Fibroblast of lung (primary cell): Measurements from ENCODE around the gene SH3GL2. TPM values are rescaled to one million over a fixed set of nuclear protein-coding genes. Genes with fewer than 3 reads are reported as not detected.

ENCODE experiments used
- DNase-seq, 2 donors: peaks; one replicate each; pipeline versions ENCODE4 v3.0.0 to v3.0.0-alpha.2; 2010; ENCODE audit warnings: low read depth in 2 of 2
- H2AFZ ChIP-seq: 2 replicates; pipeline ENCODE4 v1.5.1; 2012; ENCODE audit warnings: low read length, control low read depth, inconsistent platforms
- H3K27ac ChIP-seq: 2 replicates; pipeline ENCODE4 v1.5.1; 2011; ENCODE audit warnings: low read length, control low read depth; ENCODE audit not compliant: insufficient read depth
- H3K27me3 ChIP-seq: 2 replicates; pipeline ENCODE4 v1.5.1; 2011; ENCODE audit warnings: mild to moderate bottlenecking, low read length; ENCODE audit not compliant: control insufficient read depth, insufficient read depth
- H3K36me3 ChIP-seq: 2 replicates; pipeline ENCODE4 v1.5.1; 2011; ENCODE audit warnings: low read length; ENCODE audit not compliant: control insufficient read depth, insufficient read depth
- H3K4me1 ChIP-seq: 2 replicates; pipeline ENCODE4 v1.5.1; 2011; ENCODE audit warnings: low read length; ENCODE audit not compliant: control insufficient read depth, insufficient read depth; ENCODE audit errors: extremely low read depth
- H3K4me2 ChIP-seq: 2 replicates; pipeline ENCODE4 v1.5.1; 2011; ENCODE audit warnings: low read length, control low read depth; ENCODE audit not compliant: insufficient read depth; ENCODE audit errors: extremely low read depth
- H3K4me3 ChIP-seq, 4 experiments: fragments of 200-600 bp in 1 of 4; sonication (generic) in 1 of 4; replicated peaks in 1 of 4; 2 replicates each; pipeline ENCODE4 v1.5.1; 2011 to 2016; ENCODE audit warnings: low read length in 4 of 4, low read depth in 3 of 4, mild to moderate bottlenecking in 3 of 4, control low read depth in 2 of 4, inconsistent platforms in 1 of 4, mixed read lengths in 1 of 4; ENCODE audit not compliant: insufficient read depth in 1 of 4; ENCODE audit errors: control extremely low read depth in 1 of 4
- H3K79me2 ChIP-seq: 2 replicates; pipeline ENCODE4 v1.5.1; 2012; ENCODE audit warnings: mild to moderate bottlenecking, low read length, inconsistent platforms; ENCODE audit not compliant: control insufficient read depth, insufficient read depth
- H3K9ac ChIP-seq: 2 replicates; pipeline ENCODE4 v1.5.1; 2011; ENCODE audit warnings: mild to moderate bottlenecking, low read length, control low read depth; ENCODE audit not compliant: insufficient read depth
- H3K9me3 ChIP-seq: 2 replicates; pipeline ENCODE4 v1.5.1; 2012; ENCODE audit warnings: low read depth, low read length; ENCODE audit not compliant: control insufficient read depth, insufficient read depth
- H4K20me1 ChIP-seq: 2 replicates; pipeline ENCODE4 v1.5.1; 2011; ENCODE audit warnings: low read length; ENCODE audit not compliant: control insufficient read depth, insufficient read depth; ENCODE audit errors: extremely low read depth
- EZH2 ChIP-seq: IDR thresholded peaks from 2 replicates; pipeline ENCODE4 v1.5.1; 2012; ENCODE audit warnings: low read length, control low read depth, mild to moderate bottlenecking; ENCODE audit errors: missing control alignments
- polyA plus RNA-seq, 2 donors: library from polyadenylated mRNA; depleted of rRNA in 1 of 2; stranded (reverse) in 1 of 2; unstranded in 1 of 2; fragments of >200 nt; gene quantifications; 2 replicates each; pipeline ENCODE4 v1.2.1, GENCODE V29; 2011 to 2012; ENCODE audit warnings: missing spikeins in 1 of 2
- total RNA-seq: library from RNA; depleted of rRNA; stranded (reverse); fragments of >200 nt; gene quantifications from 2 replicates; pipeline ENCODE4 v1.2.1, GENCODE V29; 2014
- TF ChIP-seq, protein P1 (sequence below), 2 donors: IDR thresholded peaks in 1 of 2; conservative IDR thresholded peaks in 1 of 2; 1 replicate in 1 of 2; 2 replicates in 1 of 2; pipeline ENCODE4 v1.5.1; 2011 to 2012; ENCODE audit warnings: low read length in 2 of 2, control low read depth in 1 of 2, inconsistent platforms in 1 of 2, low read depth in 1 of 2, mild to moderate bottlenecking in 1 of 2

SH3GL2 gene
- total and polyA plus RNA-seq, 2 donors (not counting 1 experiment from before 2014, with no cell fraction given), result 0.17 TPM; not detected in 1

DNA sequence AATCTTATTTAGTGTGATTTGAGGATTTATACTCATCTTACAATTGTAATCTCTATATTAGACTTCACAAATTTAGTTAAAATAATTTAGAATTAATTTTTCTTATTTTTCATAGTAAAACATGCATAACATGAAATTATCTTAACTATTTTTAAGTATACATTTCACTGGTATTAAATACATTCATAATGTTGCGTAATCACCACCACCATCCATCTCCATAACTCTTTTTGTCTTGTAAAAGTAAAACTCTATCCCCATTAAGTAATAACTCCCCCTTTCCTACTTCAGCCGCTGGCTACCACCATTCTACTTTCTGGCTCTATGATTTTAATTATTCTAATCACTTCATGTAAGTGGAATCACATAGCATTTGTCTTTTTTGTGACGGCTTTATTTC, 193.4 kb downstream of the SH3GL2 start:
- Histone ChIP-seq H3K27me3 (no peaks in the 10 kb centered on the region), H2AFZ (no peak overlapping the region), H3K9me3 (no peaks in the 10 kb centered on the region), H3K9ac (no peak overlapping the region), H3K36me3 (no peaks in the 10 kb centered on the region), H3K27ac (no peak overlapping the region), H3K4me1 (no peaks in the 10 kb centered on the region), H3K79me2 (no peaks in the 10 kb centered on the region), H3K4me2 (no peak overlapping the region), H3K4me3 (no peak overlapping the region), H4K20me1 (no peaks in the 10 kb centered on the region)
- no peak for TF ChIP-seq EZH2
- TF ChIP-seq, protein P1, sequence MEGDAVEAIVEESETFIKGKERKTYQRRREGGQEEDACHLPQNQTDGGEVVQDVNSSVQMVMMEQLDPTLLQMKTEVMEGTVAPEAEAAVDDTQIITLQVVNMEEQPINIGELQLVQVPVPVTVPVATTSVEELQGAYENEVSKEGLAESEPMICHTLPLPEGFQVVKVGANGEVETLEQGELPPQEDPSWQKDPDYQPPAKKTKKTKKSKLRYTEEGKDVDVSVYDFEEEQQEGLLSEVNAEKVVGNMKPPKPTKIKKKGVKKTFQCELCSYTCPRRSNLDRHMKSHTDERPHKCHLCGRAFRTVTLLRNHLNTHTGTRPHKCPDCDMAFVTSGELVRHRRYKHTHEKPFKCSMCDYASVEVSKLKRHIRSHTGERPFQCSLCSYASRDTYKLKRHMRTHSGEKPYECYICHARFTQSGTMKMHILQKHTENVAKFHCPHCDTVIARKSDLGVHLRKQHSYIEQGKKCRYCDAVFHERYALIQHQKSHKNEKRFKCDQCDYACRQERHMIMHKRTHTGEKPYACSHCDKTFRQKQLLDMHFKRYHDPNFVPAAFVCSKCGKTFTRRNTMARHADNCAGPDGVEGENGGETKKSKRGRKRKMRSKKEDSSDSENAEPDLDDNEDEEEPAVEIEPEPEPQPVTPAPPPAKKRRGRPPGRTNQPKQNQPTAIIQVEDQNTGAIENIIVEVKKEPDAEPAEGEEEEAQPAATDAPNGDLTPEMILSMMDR (conservative IDR thresholded peaks at IDR 0.05 in 1 of 2, IDR thresholded peaks at IDR 0.05 in 1 of 2; ENCODE audit: low read depth in 1 of 2, low read length in 2 of 2), result no peak
- no peak for DNase-seq

DNA sequence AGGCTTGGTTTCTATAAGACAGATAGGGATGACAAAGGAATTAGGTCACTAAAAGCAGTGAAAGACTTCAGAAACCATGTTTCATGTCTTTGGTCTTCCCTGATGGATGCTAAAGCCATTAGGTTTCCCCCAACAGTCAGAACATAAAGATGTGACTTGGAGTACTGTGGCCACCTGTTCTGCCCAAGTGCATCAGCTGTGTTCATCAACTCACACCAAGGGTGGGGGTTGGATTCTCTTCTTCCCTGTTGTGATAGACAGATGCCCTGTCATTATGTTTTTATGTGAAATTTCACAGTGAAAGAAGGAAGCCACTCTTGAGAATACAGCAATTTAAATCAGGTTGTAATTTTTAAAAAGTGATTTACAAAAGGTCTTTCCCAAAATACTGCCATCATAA, 196.8 kb downstream of the SH3GL2 start:
- Histone ChIP-seq H3K4me2 (no peak overlapping the region), H3K36me3 (no peaks in the 10 kb centered on the region), H3K27ac (no peak overlapping the region), H3K27me3 (no peaks in the 10 kb centered on the region), H3K9me3 (no peaks in the 10 kb centered on the region), H2AFZ (no peak overlapping the region), H3K4me1 (no peaks in the 10 kb centered on the region), H4K20me1 (no peaks in the 10 kb centered on the region), H3K4me3 (no peak overlapping the region), H3K9ac (no peak overlapping the region), H3K79me2 (no peaks in the 10 kb centered on the region)
- DNase-seq, result no peak
- TF ChIP-seq, protein P1 (conservative IDR thresholded peaks at IDR 0.05 in 1 of 2, IDR thresholded peaks at IDR 0.05 in 1 of 2; ENCODE audit: low read depth in 1 of 2, low read length in 2 of 2), result no peak

DNA sequence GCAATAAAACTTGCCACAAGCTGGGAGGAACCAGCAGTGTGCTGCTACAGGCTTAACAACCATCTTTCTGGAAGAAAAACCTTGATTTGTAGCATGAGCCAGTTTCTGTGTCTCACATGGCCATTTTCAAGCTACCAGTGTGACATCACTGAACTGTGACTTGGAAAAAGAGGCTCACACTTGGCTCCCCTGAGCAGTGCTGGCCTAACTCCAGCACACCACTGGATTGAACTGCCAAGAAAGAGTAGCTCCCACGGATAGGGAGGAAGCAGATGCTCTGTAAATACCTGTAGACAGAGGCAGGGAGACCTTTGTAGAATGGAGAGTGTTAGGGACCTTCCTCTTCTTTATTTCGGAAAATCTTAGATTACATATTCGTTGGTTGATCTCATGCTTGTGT, 197.9 kb downstream of the SH3GL2 start:
- no peaks in the 10 kb centered on the region for H3K4me1 ChIP-seq
- H3K27me3 ChIP-seq, result no peaks in the 10 kb centered on the region
- H3K9ac ChIP-seq, result no peak overlapping the region
- H3K4me2 ChIP-seq, result no peak overlapping the region
- H3K4me3 ChIP-seq, result no peak overlapping the region
- no peak overlapping the region for H3K27ac ChIP-seq
- DNase-seq, result no peak
- H3K9me3 ChIP-seq, result no peaks in the 10 kb centered on the region
- no peaks in the 10 kb centered on the region for H4K20me1 ChIP-seq
- H2AFZ ChIP-seq, result no peak overlapping the region
- TF ChIP-seq, protein P1 (conservative IDR thresholded peaks at IDR 0.05 in 1 of 2, IDR thresholded peaks at IDR 0.05 in 1 of 2; ENCODE audit: low read depth in 1 of 2, low read length in 2 of 2), result no peak
- no peak for TF ChIP-seq EZH2
- no peaks in the 10 kb centered on the region for H3K36me3 ChIP-seq
- no peaks in the 10 kb centered on the region for H3K79me2 ChIP-seq
